GM12891 (cell line): ENCODE measurements around the gene RAG1. TPM values are rescaled to one million over a fixed set of nuclear protein-coding genes. Genes with fewer than 3 reads are reported as not detected.
"Not testable (repeated sequence)": the region's sequence is repeated elsewhere in the genome, so short reads cannot be mapped to it uniquely, and the experiment has no call there.

Source experiments
- DNase-seq: peaks from one replicate; pipeline ENCODE4 v3.0.0; 2011; ENCODE audit warnings: low spot score; ENCODE audit not compliant: insufficient read length
- FAIRE-seq: peaks from 2 replicates; lab custom pipeline; 2011; peaks lifted over from hg19 to GRCh38; lab: Jason Lieb, UNC
- PAX5 ChIP-seq: IDR thresholded peaks from 2 replicates; pipeline ENCODE4 v1.6.1; 2011; ENCODE audit warnings: low read length, moderate library complexity, mild to moderate bottlenecking; ENCODE audit not compliant: insufficient read depth, severe bottlenecking
- POLR2A ChIP-seq: IDR thresholded peaks from 2 replicates; pipeline ENCODE4 v1.6.1; 2011; ENCODE audit warnings: low read depth, low read length, control low read depth
- POLR2AphosphoS5 ChIP-seq: IDR thresholded peaks from 2 replicates; pipeline ENCODE4 v1.6.1; 2011; ENCODE audit warnings: low read depth, low read length, control low read depth
- POU2F2 ChIP-seq: IDR thresholded peaks from 2 replicates; pipeline ENCODE4 v1.6.1; 2011; ENCODE audit warnings: low read depth, mild to moderate bottlenecking, control low read depth, low read length, moderate library complexity
- SPI1 ChIP-seq: IDR thresholded peaks from 2 replicates; pipeline ENCODE4 v1.6.1; 2011; ENCODE audit warnings: low read depth, low read length, control low read depth
- TAF1 ChIP-seq: IDR thresholded peaks from 2 replicates; pipeline ENCODE4 v1.6.1; 2011; ENCODE audit warnings: low read depth, low read length, control low read depth
- polyA plus RNA-seq: library from polyadenylated mRNA; unstranded; fragments of >200 nt; gene quantifications from one replicate; pipeline ENCODE4 v1.2.1, GENCODE V29; 2012; ENCODE audit warnings: low read depth, missing spikeins, inconsistent platforms; ENCODE audit not compliant: missing spikeins

Gene RAG1
- 0.03 TPM for polyA plus RNA-seq

DNA sequence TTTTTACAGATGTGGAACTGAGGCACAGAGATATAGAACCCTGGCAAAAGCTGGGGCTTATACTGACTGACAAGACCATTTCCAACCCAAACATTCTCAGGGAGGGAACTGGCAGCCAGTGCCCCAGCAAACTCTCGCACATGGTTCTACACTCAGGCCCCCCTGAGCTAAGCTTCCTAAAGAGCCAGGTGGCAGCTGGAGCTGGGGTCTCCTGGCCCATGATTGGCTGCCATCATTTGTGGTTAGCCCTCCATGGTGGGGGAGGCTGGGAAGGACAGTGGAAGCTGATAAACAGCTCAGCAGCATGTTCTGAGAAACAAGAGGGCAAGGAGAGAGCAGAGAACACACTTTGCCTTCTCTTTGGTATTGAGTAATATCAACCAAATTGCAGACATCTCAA lies at the start of gene RAG1:
Gene RAG1 (plus strand): TSS at position 314 of the 400 bp plus-strand sequence. CDS start 5,298 bp downstream, outside the sequence.
- no peak for DNase-seq
- no peak for TF ChIP-seq POLR2AphosphoS5
- no peak for TF ChIP-seq POU2F2
- TF ChIP-seq POLR2A = no peak
- TF ChIP-seq SPI1 = no peak
- no peak for TF ChIP-seq PAX5
- no peak for TF ChIP-seq TAF1
- no peak for FAIRE-seq

DNA sequence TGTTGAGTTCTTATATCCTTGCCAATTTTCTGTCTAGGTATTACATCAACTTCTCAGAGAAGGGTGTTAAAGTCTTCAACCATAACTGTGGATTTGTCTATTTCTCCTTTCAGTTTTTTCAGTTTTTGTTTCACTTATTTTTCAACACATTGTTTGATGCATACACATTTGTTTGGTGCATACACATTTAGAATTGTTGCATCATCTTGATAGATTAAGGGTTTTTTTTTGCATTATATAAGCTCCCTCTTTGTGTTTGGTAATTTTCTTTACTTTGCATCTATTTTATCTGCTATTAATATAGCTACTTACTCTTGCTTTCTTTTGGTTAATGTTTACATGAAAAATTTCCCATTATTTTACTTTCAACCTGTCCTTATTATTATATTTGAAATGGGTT lies 37.0 kb upstream of the RAG1 start:
- no peak for DNase-seq
- FAIRE-seq = no peak
- TF ChIP-seq POLR2AphosphoS5 (no peak), POU2F2 (no peak), PAX5 (no peak), TAF1 (no peak), POLR2A (no peak), SPI1 (no peak)

DNA sequence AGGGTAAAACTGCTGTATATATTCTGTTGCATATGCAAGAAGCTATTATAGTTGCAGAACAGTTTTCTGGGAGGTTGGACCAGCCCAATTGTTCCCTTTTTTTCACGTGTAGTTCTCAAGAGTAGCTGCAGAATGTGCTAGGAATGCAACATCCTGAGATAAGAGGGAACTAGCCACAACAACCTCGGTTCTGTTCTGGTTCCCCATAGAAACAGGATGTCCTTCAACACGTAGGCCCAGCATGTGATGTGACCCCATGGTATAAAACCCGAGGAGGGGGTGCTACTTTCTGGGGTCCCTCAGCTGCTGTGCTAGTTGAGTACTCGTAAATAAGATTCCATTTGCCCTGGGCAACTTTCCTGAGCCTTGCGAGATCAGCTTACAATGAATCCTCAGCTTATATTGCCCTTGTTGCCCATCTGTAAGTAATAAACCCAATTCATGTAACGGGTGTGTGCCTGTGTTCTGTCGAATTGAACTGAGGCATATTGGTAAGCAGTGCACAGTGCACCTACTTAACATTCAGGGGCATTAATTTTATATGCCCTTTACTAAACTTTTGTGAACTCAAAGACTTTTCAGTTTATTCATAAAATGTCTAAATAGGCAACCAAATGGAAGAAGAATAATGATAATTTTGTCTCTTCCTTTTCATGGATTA lies 34.7 kb upstream of the RAG1 start:
- DNase-seq (no peak), FAIRE-seq (no peak)
- TF ChIP-seq SPI1 (no peak), POLR2A (no peak), POU2F2 (no peak), TAF1 (no peak), POLR2AphosphoS5 (no peak)

DNA sequence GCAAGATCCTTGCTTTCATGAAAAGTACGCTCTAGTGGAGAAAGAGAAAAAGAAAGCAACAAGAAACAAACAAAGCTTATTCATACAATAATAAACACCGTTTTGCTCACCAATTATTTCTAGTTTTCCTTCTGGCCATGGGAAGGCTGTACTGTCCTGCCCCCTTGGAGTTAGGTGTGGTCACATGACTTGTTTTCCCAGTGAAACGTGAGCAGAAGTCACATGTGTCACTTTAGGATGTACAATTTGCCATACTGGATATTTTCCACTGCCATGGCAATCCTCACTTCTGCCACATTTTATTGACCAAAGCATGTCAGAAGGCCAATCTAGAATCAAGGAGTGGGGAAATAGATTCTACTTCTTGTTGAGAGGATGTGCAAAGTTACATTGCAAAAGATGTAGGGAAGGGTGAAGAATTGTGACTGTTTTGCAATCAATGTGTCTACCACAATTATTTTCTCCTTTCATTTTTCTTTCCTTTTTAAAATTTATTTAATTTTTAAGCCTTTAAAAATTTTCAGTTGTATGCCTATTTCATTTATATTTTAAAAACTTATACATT lies 33.4 kb upstream of the RAG1 start:
- no peak for DNase-seq
- FAIRE-seq = no peak
- TF ChIP-seq POLR2A = no peak
- no peak for TF ChIP-seq POLR2AphosphoS5
- TF ChIP-seq TAF1 = no peak
- no peak for TF ChIP-seq POU2F2
- TF ChIP-seq SPI1 = no peak
- no peak for TF ChIP-seq PAX5

DNA sequence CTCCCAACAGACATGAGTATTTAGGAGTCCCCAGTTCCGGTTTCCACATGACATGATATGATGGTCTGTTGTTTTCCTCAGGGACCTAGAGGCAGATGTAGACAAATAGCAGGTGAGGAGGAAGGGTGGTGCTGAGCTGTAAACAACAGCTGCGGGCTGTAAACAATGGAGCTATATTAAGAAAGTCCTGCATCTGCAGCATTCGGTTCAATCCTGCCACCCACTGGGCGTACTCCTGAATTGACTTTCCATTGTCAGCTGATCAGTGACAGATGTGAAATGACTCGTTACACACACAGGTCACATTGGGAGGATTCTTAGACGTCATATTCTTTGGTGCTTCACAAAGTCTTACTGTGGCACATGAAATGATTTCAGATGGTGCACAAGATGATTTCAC lies 26.8 kb upstream of the RAG1 start:
- peak; percentile 19 for DNase-seq
- FAIRE-seq = peak; percentile 87
- TF ChIP-seq POLR2AphosphoS5 = no peak
- no peak for TF ChIP-seq POLR2A
- no peak for TF ChIP-seq PAX5
- TF ChIP-seq TAF1 = no peak
- no peak for TF ChIP-seq POU2F2
- no peak for TF ChIP-seq SPI1

DNA sequence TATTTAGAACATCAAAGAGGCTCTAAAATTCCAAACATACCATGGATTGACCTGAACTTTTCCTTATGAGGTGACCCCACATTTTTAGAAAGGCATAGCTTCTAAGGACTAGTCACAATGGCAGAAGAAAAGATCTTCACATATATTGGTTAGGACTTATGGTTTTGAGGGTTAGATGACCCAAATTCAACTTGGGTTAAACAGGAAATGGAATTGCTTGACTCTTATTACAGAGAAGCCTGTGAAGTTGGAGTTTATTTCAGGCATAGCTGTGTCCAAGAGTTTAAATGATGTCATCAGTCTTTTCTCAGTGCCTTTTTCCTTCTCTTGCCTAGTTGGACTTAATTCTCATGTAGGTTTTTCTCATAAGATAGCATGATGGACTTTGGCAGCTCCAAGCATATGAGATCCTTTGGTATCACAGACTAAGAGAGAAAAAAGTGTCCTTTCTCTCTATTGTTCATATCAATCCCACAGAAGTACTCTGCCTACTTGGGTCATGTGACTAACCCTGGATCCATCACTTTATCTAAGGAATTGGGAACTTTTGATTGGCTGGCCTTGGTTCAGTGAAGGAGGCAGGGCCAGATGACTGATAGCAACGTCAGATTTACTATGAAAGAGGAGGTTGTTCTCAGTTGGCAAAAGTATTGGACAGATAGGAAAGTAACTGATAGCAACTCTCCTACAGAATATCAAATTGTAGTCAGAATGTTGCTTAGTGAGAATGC lies 17.3 kb upstream of the RAG1 start:
- DNase-seq = no peak
- FAIRE-seq = no peak

DNA sequence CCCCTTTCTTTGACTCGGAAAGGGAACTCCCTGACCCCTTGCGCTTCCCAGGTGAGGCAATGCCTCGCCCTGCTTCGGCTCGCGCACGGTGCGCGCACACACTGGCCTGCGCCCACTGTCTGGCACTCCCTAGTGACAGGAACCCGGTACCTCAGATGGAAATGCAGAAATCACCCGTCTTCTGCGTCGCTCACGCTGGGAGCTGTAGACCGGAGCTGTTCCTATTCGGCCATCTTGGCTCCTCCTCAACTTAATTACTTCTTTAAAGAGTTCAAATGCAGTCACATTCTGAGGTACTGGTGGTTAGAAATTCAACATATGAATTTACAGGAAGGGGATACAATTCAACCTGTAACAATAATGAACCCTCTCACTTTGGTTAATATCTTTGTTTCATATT lies 10.4 kb upstream of the RAG1 start:
- FAIRE-seq, DNase-seq: not testable (repeated sequence)

More for the DNA sequence above, 17.3 kb upstream of the RAG1 start:
- TF ChIP-seq POU2F2 = no peak
- no peak for TF ChIP-seq TAF1
- TF ChIP-seq SPI1 = no peak
- no peak for TF ChIP-seq PAX5

DNA sequence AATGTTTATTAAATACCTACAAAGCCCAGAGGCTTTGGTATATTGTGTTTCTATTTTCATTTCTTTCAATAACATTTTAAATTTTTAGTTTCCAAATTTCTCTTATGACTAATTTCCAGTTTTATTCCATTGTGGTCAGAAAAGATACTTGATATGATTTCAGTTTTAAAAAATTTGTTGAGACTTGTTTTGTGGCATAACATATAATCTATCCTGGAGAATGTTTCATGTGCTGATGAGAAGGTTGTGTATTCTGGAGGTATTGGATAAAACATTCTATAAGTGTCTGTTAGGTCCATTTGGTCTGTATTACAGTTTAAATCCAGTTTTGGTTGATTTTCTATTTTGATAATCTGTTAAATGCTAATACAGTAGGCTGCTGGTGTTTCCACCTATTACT lies 9.8 kb upstream of the RAG1 start:
- TF ChIP-seq POLR2A = no peak
- TF ChIP-seq TAF1 = no peak
- TF ChIP-seq POLR2AphosphoS5 = no peak
- TF ChIP-seq SPI1 = no peak
- no peak for TF ChIP-seq POU2F2
- no peak for TF ChIP-seq PAX5
- FAIRE-seq (no peak), DNase-seq (no peak)

DNA sequence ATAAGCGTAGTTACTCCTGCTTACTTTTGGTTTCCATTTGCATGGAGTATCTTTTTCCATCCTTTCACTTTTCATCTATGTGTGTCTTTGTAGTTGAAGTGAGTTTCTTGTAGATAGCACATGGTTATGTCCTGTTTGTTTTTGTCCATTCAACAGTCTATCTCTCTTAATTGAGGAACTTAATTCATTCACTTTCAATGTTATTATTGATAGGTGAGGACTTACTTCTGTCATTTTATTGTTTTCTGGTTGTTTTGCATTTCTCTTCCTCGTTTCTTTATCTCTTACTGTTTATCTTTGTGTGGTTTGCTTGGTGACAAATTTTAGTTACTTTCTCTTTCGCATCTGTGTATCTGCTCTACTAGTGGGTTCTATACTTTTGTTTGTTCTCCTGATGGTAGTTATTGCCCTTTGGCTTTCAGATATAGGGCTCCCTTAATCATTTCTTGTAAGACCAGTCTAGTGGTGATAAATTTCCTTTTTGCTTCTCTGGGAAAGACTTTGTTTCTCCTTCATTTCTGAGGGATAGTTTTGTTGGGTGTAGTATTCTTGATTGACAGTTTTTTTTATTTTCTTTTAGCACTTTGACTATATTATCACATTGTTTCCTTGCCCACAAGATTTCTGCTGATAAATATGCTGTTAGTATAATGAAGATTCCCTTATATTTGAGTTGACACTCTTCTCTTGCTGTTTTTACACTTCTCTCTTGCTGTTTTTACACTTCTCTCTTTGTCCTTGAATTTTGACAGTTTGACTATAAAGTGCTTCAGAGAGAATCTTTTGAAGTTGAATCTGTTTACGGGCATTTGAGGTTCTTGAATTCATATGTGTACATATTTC lies 9.0 kb upstream of the RAG1 start:
- DNase-seq (peak; percentile 5), FAIRE-seq (no peak)
- TF ChIP-seq POLR2A (no peak), PAX5 (no peak), TAF1 (no peak), SPI1 (no peak), POLR2AphosphoS5 (no peak), POU2F2 (no peak)
